Liver (tissue), 3 donors: ENCODE measurements around the gene KIF15.

Source experiments
- EGR1 ChIP-seq, 2 donors: IDR thresholded peaks; 2 replicates each; pipeline ENCODE4 v1.6.1; 2016 to 2018; ENCODE audit warnings: antibody characterized with exemption in 2 of 2, low read depth in 2 of 2
- FOXA1 ChIP-seq: IDR thresholded peaks from 2 replicates; pipeline ENCODE4 v1.6.1; 2016; ENCODE audit warnings: antibody characterized with exemption
- GABPA ChIP-seq, 2 donors: IDR thresholded peaks in 1 of 2; conservative IDR thresholded peaks in 1 of 2; 2 replicates each; pipeline ENCODE4 v1.6.1; 2016; ENCODE audit warnings: antibody characterized with exemption in 2 of 2, mild to moderate bottlenecking in 1 of 2, moderate library complexity in 1 of 2
- HNF4A ChIP-seq, 2 donors: conservative IDR thresholded peaks; 2 replicates each; pipeline ENCODE4 v1.6.1; 2016; ENCODE audit warnings: antibody characterized with exemption in 2 of 2, mild to moderate bottlenecking in 2 of 2
- HNF4G ChIP-seq: IDR thresholded peaks from 2 replicates; pipeline ENCODE4 v1.6.1; 2016; ENCODE audit warnings: antibody characterized with exemption
- RAD21 ChIP-seq, 2 donors: IDR thresholded peaks; 2 replicates each; pipeline ENCODE4 v1.6.1; 2016; ENCODE audit warnings: antibody characterized with exemption in 2 of 2, mild to moderate bottlenecking in 2 of 2
- SP1 ChIP-seq: IDR thresholded peaks from 2 replicates; pipeline ENCODE4 v1.6.1; 2018; ENCODE audit warnings: antibody characterized with exemption, mild to moderate bottlenecking
- TAF1 ChIP-seq: conservative IDR thresholded peaks from 2 replicates; pipeline ENCODE4 v1.6.1; 2016; ENCODE audit warnings: antibody characterized with exemption, mild to moderate bottlenecking
- YY1 ChIP-seq: IDR thresholded peaks from 2 replicates; pipeline ENCODE4 v1.6.1; 2016; ENCODE audit warnings: antibody characterized with exemption, mild to moderate bottlenecking
- TF ChIP-seq, protein P1 (sequence below): fragments of 150-350 bp; IDR thresholded peaks from 2 replicates; pipeline ENCODE4 v1.5.1; 2017; ENCODE audit warnings: improper control_type of control experiment, low read depth, low read length; ENCODE audit not compliant: missing input control
- TF ChIP-seq, protein P2 (sequence below): IDR thresholded peaks from 2 replicates; pipeline ENCODE4 v1.6.1; 2016; ENCODE audit warnings: antibody characterized with exemption
- TF ChIP-seq, protein P3 (sequence below): IDR thresholded peaks from 2 replicates; pipeline ENCODE4 v1.6.1; 2016; ENCODE audit warnings: antibody characterized with exemption
- TF ChIP-seq, protein P4 (sequence below): IDR thresholded peaks from 2 replicates; pipeline ENCODE4 v1.6.1; 2016; ENCODE audit warnings: antibody characterized with exemption, mild to moderate bottlenecking
- TF ChIP-seq, protein P5 (sequence below): IDR thresholded peaks from 2 replicates; pipeline ENCODE4 v1.6.1; 2016; ENCODE audit warnings: antibody characterized with exemption
- donor health status: healthy.
- donor health status: healthy.

DNA sequence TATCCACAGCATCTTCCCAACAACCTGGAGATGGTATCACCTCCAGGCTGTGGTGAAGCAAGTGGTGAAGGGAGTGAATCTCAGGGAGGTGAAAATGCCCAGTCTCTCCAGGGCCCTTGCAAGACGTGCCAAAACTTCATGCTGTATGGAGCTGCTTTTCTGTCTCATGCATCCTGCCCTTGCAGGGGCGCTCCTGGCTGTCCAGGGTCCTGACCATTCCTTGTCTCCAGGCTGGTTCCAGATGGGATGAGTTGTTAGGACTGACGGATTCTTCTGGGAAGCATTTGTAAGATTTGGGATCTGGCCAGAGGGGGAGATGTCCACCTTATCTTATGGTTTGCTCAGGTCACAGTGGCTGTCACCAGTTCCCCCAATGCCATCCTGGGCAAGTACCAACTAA, 128.7 kb downstream of the KIF15 start:
- TF ChIP-seq, protein P1, sequence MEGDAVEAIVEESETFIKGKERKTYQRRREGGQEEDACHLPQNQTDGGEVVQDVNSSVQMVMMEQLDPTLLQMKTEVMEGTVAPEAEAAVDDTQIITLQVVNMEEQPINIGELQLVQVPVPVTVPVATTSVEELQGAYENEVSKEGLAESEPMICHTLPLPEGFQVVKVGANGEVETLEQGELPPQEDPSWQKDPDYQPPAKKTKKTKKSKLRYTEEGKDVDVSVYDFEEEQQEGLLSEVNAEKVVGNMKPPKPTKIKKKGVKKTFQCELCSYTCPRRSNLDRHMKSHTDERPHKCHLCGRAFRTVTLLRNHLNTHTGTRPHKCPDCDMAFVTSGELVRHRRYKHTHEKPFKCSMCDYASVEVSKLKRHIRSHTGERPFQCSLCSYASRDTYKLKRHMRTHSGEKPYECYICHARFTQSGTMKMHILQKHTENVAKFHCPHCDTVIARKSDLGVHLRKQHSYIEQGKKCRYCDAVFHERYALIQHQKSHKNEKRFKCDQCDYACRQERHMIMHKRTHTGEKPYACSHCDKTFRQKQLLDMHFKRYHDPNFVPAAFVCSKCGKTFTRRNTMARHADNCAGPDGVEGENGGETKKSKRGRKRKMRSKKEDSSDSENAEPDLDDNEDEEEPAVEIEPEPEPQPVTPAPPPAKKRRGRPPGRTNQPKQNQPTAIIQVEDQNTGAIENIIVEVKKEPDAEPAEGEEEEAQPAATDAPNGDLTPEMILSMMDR, result no peak
- TF ChIP-seq YY1, result no peak
- no peak for TF ChIP-seq FOXA1
- TF ChIP-seq TAF1, result no peak
- TF ChIP-seq, protein P2, sequence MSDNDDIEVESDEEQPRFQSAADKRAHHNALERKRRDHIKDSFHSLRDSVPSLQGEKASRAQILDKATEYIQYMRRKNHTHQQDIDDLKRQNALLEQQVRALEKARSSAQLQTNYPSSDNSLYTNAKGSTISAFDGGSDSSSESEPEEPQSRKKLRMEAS, result no peak
- TF ChIP-seq SP1, result no peak
- no peak for TF ChIP-seq HNF4A (conservative IDR thresholded peaks at IDR 0.05)
- no peak for TF ChIP-seq GABPA (IDR thresholded peaks at IDR 0.05 in 1 of 2, conservative IDR thresholded peaks at IDR 0.05 in 1 of 2)
- TF ChIP-seq RAD21 (IDR thresholded peaks at IDR 0.05), result no peak
- TF ChIP-seq, protein P3, sequence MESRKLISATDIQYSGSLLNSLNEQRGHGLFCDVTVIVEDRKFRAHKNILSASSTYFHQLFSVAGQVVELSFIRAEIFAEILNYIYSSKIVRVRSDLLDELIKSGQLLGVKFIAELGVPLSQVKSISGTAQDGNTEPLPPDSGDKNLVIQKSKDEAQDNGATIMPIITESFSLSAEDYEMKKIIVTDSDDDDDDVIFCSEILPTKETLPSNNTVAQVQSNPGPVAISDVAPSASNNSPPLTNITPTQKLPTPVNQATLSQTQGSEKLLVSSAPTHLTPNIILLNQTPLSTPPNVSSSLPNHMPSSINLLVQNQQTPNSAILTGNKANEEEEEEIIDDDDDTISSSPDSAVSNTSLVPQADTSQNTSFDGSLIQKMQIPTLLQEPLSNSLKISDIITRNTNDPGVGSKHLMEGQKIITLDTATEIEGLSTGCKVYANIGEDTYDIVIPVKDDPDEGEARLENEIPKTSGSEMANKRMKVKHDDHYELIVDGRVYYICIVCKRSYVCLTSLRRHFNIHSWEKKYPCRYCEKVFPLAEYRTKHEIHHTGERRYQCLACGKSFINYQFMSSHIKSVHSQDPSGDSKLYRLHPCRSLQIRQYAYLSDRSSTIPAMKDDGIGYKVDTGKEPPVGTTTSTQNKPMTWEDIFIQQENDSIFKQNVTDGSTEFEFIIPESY, result no peak
- TF ChIP-seq HNF4G, result no peak
- TF ChIP-seq, protein P4, sequence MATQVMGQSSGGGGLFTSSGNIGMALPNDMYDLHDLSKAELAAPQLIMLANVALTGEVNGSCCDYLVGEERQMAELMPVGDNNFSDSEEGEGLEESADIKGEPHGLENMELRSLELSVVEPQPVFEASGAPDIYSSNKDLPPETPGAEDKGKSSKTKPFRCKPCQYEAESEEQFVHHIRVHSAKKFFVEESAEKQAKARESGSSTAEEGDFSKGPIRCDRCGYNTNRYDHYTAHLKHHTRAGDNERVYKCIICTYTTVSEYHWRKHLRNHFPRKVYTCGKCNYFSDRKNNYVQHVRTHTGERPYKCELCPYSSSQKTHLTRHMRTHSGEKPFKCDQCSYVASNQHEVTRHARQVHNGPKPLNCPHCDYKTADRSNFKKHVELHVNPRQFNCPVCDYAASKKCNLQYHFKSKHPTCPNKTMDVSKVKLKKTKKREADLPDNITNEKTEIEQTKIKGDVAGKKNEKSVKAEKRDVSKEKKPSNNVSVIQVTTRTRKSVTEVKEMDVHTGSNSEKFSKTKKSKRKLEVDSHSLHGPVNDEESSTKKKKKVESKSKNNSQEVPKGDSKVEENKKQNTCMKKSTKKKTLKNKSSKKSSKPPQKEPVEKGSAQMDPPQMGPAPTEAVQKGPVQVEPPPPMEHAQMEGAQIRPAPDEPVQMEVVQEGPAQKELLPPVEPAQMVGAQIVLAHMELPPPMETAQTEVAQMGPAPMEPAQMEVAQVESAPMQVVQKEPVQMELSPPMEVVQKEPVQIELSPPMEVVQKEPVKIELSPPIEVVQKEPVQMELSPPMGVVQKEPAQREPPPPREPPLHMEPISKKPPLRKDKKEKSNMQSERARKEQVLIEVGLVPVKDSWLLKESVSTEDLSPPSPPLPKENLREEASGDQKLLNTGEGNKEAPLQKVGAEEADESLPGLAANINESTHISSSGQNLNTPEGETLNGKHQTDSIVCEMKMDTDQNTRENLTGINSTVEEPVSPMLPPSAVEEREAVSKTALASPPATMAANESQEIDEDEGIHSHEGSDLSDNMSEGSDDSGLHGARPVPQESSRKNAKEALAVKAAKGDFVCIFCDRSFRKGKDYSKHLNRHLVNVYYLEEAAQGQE, result no peak
- TF ChIP-seq, protein P5, sequence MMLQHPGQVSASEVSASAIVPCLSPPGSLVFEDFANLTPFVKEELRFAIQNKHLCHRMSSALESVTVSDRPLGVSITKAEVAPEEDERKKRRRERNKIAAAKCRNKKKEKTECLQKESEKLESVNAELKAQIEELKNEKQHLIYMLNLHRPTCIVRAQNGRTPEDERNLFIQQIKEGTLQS, result no peak
- no peak for TF ChIP-seq EGR1 (IDR thresholded peaks at IDR 0.05; ENCODE audit: low read depth in 2 of 2)
